Activated CD4-positive, CD25-positive, alpha-beta regulatory T cell treated with anti-CD3 and anti-CD28 coated beads, Interleukin-2, amount 50 U/mL, for 72 hours (primary cell): ENCODE results near the gene CATSPERB.
"Not testable (repeated sequence)": the region's sequence is repeated elsewhere in the genome, so short reads cannot be mapped to it uniquely, and the experiment has no call there.

Experiments used
- DNase-seq: peaks from one replicate; pipeline ENCODE4 v3.0.0; 2021

CATSPERB gene

DNA sequence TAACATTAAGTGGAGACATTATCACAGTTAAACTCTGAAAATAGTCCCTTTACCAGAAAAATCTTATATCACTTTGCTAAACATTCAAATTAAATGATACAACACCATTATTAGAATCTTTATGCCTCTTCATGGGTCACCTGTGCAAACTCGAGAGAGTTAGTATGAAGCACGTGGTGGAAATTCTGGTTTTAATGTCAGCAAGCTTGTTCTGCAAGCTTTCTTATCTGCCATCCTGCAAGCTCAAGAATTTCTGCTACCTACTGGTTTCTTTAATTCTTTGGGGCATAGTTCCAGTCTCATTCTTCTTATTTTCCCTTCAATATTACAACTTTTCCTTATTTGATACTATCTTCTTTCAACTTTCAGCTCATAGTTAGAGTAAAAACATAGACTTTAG lies 868 bp downstream of the CATSPERB start:
- DNase-seq = no peak

- no peak for DNase-seq
Measured at GRCh38 chr14:91729756-91730155, 2.1 kb downstream of the CATSPERB start.

DNA sequence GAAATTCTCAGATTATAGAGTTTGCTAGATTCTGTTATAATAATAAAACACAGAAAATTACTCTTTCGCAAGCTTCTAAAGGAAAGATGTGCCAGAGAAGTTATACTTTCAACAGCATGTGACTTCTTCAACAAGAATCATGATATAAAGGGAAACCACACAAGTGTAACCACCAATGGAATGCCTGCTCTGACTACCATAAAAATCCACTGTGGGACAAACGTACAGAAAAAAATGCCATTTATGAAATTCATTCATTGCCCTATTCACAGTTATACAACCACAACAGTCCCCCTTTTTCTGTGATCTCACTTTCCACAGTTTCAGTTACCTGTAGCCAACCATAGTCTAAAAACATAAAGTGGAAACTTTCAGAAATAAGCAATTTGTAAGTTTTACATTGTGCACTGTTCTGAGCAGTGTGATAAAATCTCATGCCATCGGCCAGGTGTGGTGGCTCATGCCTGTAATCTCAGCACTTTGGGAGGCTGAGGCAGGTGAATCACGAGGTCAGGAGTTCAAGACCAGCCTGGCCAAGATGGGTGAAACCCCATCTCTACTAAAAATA lies 3.2 kb downstream of the CATSPERB start:
- no peak for DNase-seq

- no peak for DNase-seq
Measured at GRCh38 chr14:91727121-91727520, 4.8 kb downstream of the CATSPERB start.

GRCh38 chr14:91723501-91723900 lies 8.4 kb downstream of the CATSPERB start:
- no peak for DNase-seq

GRCh38 chr14:91722386-91722785 lies 9.5 kb downstream of the CATSPERB start:
- DNase-seq = no peak

DNA sequence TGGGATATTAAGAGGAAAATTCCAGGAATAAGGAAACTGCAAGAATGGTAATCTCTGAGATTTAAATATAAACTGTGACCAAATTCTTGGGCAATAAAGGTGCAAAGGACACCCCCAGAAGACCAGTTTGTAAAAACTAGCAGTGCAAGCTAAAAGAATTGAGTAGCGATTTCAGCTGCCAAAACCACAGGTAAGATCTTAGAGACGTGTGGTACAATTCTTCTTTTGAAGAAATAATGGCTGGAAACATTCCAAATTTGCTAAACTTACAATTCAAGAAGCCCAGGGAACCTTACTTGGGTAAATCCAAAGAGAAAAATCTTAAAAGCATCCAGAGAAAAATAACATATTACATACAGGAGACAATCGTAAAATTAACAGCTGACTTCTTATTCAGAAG lies 12.0 kb downstream of the CATSPERB start:
- no peak for DNase-seq

- no peak for DNase-seq
Measured at GRCh38 chr14:91716999-91717398, 14.9 kb downstream of the CATSPERB start.

DNA sequence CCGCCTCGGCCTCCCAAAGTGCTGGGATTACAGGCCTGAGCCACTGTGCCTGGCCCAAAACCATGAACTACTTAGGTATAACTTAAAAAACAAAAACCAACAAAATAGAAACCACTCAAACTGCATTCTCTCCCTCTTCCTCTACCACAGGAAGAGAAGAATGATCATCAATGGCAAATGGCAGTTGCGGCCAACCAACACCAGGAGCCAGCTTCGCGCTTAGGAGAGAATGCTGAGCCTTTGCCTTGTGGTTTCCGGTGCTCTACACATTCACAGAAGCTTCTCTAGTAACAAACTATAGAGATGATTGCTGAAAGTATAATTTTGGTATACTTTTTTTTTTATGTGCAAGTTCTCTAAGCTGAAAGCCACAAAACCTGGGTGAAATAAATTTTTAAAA lies 17.1 kb downstream of the CATSPERB start:
- no peak for DNase-seq

- DNase-seq = no peak
Measured at GRCh38 chr14:91708795-91709194, 23.1 kb downstream of the CATSPERB start.

GRCh38 chr14:91706996-91707395 lies 24.9 kb downstream of the CATSPERB start:
- DNase-seq = no peak

- DNase-seq = no peak
Measured at GRCh38 chr14:91694643-91695042, 37.2 kb downstream of the CATSPERB start.

- DNase-seq = no peak
Measured at GRCh38 chr14:91693346-91693745, 38.5 kb downstream of the CATSPERB start.

DNA sequence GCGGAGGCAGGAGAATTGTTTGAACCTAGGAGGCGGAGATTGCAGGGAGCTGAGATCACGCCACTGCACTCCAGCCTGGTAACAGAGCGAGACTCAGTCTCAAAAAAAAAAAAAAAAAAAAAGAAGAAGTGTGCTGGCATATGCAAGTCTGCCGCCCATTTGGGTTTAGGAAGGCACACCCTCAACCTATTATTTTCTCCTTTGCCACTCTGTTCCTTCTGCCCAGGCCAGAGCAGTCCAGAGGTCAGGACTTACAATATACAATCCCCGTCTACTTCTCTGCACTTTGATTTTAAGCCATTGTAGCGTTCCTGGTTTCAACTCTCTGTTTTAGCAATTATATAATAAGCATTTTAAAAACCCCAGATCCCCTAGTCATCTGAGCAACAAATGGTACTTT lies 39.8 kb downstream of the CATSPERB start:
- DNase-seq = no peak

GRCh38 chr14:91689608-91690007 lies 42.3 kb downstream of the CATSPERB start:
- no peak for DNase-seq

DNA sequence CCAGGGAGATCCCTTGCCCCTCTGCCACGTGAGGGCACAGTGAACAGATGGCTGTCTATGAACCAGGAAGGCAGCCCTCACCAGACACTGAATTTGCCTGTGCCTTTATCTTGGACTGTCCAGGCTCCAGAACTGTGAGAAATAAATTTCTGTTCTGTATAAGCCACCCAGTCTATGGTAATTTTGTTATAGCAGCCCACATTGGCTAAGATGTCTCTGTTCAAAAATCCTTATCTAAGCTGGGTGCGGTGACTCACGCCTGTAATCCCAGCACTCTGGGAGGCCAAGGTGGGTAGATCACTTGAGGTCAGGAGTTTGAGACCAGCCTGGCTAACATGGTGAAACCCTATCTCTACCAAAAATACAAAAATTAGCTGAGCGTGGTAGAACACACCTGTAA lies 44.5 kb downstream of the CATSPERB start:
- not testable (repeated sequence) for DNase-seq

DNA sequence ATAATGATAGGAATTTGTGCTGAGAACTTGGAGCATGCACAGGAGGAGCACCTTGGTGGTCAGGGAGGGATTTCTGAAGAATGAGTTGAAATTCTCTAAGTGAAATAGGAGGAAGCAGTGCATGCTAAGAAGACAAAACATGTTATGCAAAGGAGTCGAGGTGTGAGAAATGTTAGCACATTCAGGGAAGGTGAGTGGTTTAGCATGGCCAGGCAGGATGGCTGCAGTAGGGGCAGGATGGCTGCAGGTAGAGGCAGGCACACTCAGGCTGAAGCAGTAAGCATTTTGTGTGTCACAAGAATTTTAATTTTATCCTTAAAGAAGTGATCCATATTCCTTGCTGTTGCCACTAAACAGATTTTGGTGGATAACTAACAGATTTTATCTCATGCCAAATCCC lies 46.3 kb downstream of the CATSPERB start:
- no peak for DNase-seq

DNA sequence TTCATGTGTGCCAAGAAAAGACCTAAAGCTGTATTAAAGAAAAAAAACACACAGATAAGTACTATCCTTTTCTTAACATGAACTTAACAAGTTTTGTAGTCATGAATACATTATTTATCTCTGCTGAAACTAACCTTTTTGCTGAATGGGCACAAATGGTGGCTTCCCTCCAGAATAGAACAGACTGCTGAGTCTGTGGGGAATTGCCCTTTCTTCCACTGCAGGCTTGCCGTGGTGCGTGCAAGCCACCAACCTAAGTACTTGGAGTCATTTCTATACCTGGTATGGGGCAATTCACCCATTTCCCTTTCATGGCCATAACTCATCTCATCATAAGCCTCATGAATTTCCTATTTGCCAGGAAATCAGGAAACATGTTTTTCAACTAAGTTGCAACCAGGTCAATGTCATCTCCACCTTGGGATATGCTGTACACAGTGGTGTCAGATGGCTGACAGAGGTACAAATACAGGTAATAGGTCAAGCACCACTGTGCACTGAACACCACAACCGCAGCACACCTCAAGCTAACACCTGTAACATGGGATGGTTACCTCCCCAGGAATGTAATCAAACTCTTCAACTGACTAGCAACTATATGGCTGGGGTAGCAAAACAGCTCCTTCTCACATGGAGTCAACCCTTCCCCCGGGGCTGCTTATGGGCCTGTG lies 49.9 kb downstream of the CATSPERB start:
- DNase-seq = no peak

- DNase-seq = no peak
Measured at GRCh38 chr14:91681118-91681517, 50.8 kb downstream of the CATSPERB start.

DNA sequence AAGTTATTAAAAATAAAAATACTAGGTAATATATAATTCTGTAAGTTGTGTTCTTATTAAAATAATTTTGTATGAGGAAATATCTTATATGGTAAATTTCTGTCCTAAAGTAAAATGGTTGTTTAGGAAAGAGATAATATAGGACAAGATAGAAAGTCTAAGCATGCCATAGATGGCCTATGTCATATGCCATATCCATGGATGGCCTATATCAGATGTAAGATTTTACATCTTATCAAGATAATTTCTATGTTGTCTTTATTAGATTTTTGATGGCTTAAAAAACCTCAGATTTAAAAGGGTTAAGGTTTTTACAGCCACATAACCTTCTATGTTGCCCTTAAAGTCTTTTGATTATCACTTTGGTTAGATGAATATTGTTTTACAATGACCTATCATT lies 52.6 kb downstream of the CATSPERB start:
- DNase-seq = no peak

- not testable (repeated sequence) for DNase-seq
Measured at GRCh38 chr14:91677687-91678086, 54.2 kb downstream of the CATSPERB start.

DNA sequence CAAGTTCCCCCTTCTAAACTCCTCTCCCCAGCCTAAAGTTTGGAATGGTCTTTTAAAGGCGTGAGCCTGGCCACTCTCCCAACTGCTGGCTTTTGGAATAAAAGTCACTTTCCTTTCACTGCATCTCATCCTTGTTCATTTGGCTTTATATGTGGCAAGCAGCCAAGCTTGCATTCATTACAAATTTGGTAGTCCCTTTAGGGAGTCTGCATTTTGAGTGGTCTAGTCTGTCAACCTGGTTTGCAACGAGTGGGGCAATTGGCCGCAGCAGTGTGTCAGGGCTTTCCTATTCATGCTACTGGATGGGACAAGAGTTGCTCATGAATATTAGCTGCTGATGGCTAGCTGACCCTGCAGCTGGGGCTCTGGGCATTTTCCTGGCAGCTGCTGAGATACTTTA lies 57.0 kb downstream of the CATSPERB start:
- no peak for DNase-seq

DNA sequence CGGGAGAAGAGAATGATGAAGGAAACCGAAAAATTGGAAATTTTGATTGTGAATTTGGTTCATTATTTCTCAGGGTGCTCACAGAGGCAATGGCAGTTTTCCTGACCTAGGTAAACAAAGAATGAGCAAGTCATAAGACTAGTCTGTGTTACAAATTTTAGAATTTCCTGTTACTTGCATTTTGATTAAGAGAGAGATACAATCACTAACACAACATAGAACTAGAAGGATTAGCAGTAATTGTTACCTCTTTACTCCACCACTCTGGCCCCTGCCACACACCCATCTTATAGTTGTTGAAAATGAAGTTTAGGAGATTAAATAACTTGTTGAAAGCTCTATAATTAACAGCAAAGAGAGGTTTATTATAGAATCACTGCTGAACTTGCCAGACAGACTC lies 62.0 kb downstream of the CATSPERB start:
- DNase-seq = no peak

DNA sequence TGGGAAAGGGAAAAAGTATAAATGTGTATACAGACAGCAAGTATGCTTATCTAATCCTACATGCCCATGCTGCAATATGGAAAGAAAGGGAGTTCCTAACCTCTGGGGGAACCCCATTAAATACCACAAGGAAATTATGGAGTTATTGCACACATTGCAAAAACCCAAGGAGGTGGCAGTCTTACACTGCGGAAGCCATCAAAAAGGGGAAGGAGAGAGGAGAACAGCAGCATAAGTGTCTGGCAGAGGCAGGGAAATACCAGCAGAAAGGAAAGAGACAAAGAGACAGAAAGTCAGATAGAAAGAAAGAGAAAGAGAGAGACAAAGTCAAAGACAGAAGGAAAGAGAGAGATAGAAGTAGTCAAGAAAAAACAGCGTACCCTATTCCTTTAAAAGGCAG lies 64.8 kb downstream of the CATSPERB start:
- not testable (repeated sequence) for DNase-seq

GRCh38 chr14:91660790-91661189 lies 71.1 kb downstream of the CATSPERB start:
- no peak for DNase-seq
